NT2/D1 (cell line): ENCODE results near the gene SNRPB.

ENCODE experiments used
- DNase-seq: peaks from one replicate; pipeline ENCODE4 v3.0.0-alpha.2; 2011; ENCODE audit warnings: low read depth, low spot score
- H3K27me3 ChIP-seq: 2 replicates; pipeline ENCODE4 v1.6.0; 2011; ENCODE audit warnings: mild to moderate bottlenecking; ENCODE audit not compliant: insufficient read length, insufficient read depth
- H3K36me3 ChIP-seq: 2 replicates; pipeline ENCODE4 v1.6.1; 2011; ENCODE audit warnings: mild to moderate bottlenecking, low read length, mixed read lengths; ENCODE audit not compliant: insufficient read depth, insufficient read length
- H3K4me1 ChIP-seq: 2 replicates; pipeline ENCODE4 v1.5.1; 2011; ENCODE audit not compliant: insufficient read depth, insufficient read length
- H3K4me3 ChIP-seq: 2 replicates; pipeline ENCODE4 v1.5.1; 2011; ENCODE audit warnings: low read depth; ENCODE audit not compliant: insufficient read length
- H3K9ac ChIP-seq: 2 replicates; pipeline ENCODE4 v1.6.0; 2011; ENCODE audit warnings: low read depth; ENCODE audit not compliant: insufficient read length
- H3K9me3 ChIP-seq: 2 replicates; pipeline ENCODE4 v1.5.1; 2011; ENCODE audit warnings: mild to moderate bottlenecking, low read length; ENCODE audit not compliant: insufficient read depth
- SUZ12 ChIP-seq: IDR thresholded peaks from 2 replicates; pipeline ENCODE4 v1.6.1; 2011; ENCODE audit not compliant: insufficient read length, insufficient read depth; ENCODE audit errors: extremely low read depth
- YY1 ChIP-seq: IDR thresholded peaks from 2 replicates; pipeline ENCODE4 v1.6.1; 2011; ENCODE audit not compliant: insufficient read length, insufficient read depth
- ZNF274 ChIP-seq: IDR thresholded peaks from 2 replicates; pipeline ENCODE4 v1.6.1; 2011; ENCODE audit warnings: mild to moderate bottlenecking, low read depth, low read length

The SNRPB gene

GRCh38 chr20:2470423-2471193, at the start of gene SNRPB:
Gene SNRPB (minus strand): TSS chr20:2470789. CDS start chr20:2470690, 99 bp downstream.
- Histone ChIP-seq H3K9ac (peak within 1 kb of the TSS; percentile 99), H3K36me3 (peaks cover 40% of the 10 kb centered on the region), H3K27me3 (no peaks in the 10 kb centered on the region), H3K4me3 (peak within 1 kb of the TSS; percentile 97), H3K9me3 (no peaks in the 10 kb centered on the region), H3K4me1 (peaks cover 3% of the 10 kb centered on the region)
- TF ChIP-seq ZNF274 = no peak
- no peak for TF ChIP-seq SUZ12
- TF ChIP-seq YY1 = no peak
- peak; percentile 99 for DNase-seq

- no peak for DNase-seq
- Histone ChIP-seq H3K4me3 (no peak overlapping the region), H3K27me3 (peaks cover 88% of the 10 kb centered on the region), H3K9ac (no peak overlapping the region), H3K36me3 (no peaks in the 10 kb centered on the region), H3K9me3 (no peaks in the 10 kb centered on the region), H3K4me1 (peaks cover 2% of the 10 kb centered on the region)
- TF ChIP-seq YY1 (no peak), ZNF274 (no peak)
Observed at GRCh38 chr20:2519115-2519809, 48.7 kb upstream of the SNRPB start.

- DNase-seq = no peak
- TF ChIP-seq ZNF274 (no peak), SUZ12 (no peak), YY1 (no peak)
- H3K9me3 ChIP-seq = no peaks in the 10 kb centered on the region
- no peaks in the 10 kb centered on the region for H3K36me3 ChIP-seq
- no peak overlapping the region for H3K4me3 ChIP-seq
- peaks cover 88% of the 10 kb centered on the region for H3K27me3 ChIP-seq
- no peak overlapping the region for H3K9ac ChIP-seq
- no peaks in the 10 kb centered on the region for H3K4me1 ChIP-seq
Observed at GRCh38 chr20:2518558-2518957, 48.0 kb upstream of the SNRPB start.

- peaks cover 90% of the 10 kb centered on the region for H3K27me3 ChIP-seq
- TF ChIP-seq SUZ12 (no peak), ZNF274 (no peak), YY1 (no peak)
- DNase-seq = no peak
- no peaks in the 10 kb centered on the region for H3K36me3 ChIP-seq
- no peak overlapping the region for H3K4me3 ChIP-seq
- no peaks in the 10 kb centered on the region for H3K9me3 ChIP-seq
- H3K4me1 ChIP-seq = no peaks in the 10 kb centered on the region
- no peak overlapping the region for H3K9ac ChIP-seq
Observed at GRCh38 chr20:2518096-2518495, 47.5 kb upstream of the SNRPB start.

GRCh38 chr20:2516399-2516798, 45.8 kb upstream of the SNRPB start:
- no peak for DNase-seq
- no peaks in the 10 kb centered on the region for H3K36me3 ChIP-seq
- H3K4me3 ChIP-seq = no peak overlapping the region
- H3K9ac ChIP-seq = no peak overlapping the region
- H3K27me3 ChIP-seq = peaks cover 91% of the 10 kb centered on the region
- TF ChIP-seq SUZ12 (no peak), ZNF274 (no peak), YY1 (no peak)
- no peaks in the 10 kb centered on the region for H3K9me3 ChIP-seq
- no peaks in the 10 kb centered on the region for H3K4me1 ChIP-seq

- no peak overlapping the region for H3K9ac ChIP-seq
- no peak for DNase-seq
- H3K9me3 ChIP-seq = no peaks in the 10 kb centered on the region
- H3K27me3 ChIP-seq = peaks cover 91% of the 10 kb centered on the region
- no peaks in the 10 kb centered on the region for H3K4me1 ChIP-seq
- no peak overlapping the region for H3K4me3 ChIP-seq
- H3K36me3 ChIP-seq = no peaks in the 10 kb centered on the region
- TF ChIP-seq SUZ12 (no peak), ZNF274 (no peak), YY1 (no peak)
Observed at GRCh38 chr20:2515203-2515602, 44.6 kb upstream of the SNRPB start.

- H3K4me1 ChIP-seq = no peaks in the 10 kb centered on the region
- H3K4me3 ChIP-seq = peak overlapping the region; percentile 76
- no peaks in the 10 kb centered on the region for H3K9me3 ChIP-seq
- no peaks in the 10 kb centered on the region for H3K36me3 ChIP-seq
- no peak for TF ChIP-seq SUZ12
- H3K27me3 ChIP-seq = peaks cover 67% of the 10 kb centered on the region
- H3K9ac ChIP-seq = no peak overlapping the region
- DNase-seq = peak; percentile 30
Observed at GRCh38 chr20:2509794-2510193, 39.2 kb upstream of the SNRPB start.
